Osteoblast (primary cell): ENCODE measurements around the gene HMCN1. TPM values are rescaled to one million over a fixed set of nuclear protein-coding genes. Genes with fewer than 3 reads are reported as not detected.
A peak's percentile ranks its signal among the peaks of the same experiment; 100 is the strongest.

Experiments
- DNase-seq: peaks from one replicate; pipeline ENCODE4 v3.0.0; 2011; ENCODE audit warnings: low spot score, mixed read lengths; ENCODE audit not compliant: insufficient read length; ENCODE audit errors: missing footprints
- H2AFZ ChIP-seq: 2 replicates; pipeline ENCODE4 v1.6.0; 2011; ENCODE audit warnings: mild to moderate bottlenecking, low read length
- H3K27ac ChIP-seq: 2 replicates; pipeline ENCODE4 v1.5.1; 2011; ENCODE audit warnings: mild to moderate bottlenecking, low read depth, low read length, moderate library complexity
- H3K27me3 ChIP-seq: 2 replicates; pipeline ENCODE4 v1.6.0; 2012; ENCODE audit warnings: mild to moderate bottlenecking, control low read depth, inconsistent platforms, low read length, moderate library complexity; ENCODE audit not compliant: insufficient read depth
- H3K36me3 ChIP-seq: 2 replicates; pipeline ENCODE4 v1.5.1; 2011; ENCODE audit warnings: mild to moderate bottlenecking, low read length, control low read depth, moderate library complexity; ENCODE audit not compliant: insufficient read depth
- H3K4me1 ChIP-seq: 2 replicates; pipeline ENCODE4 v1.5.1; 2011; ENCODE audit warnings: mild to moderate bottlenecking, low read length, control low read depth, moderate library complexity; ENCODE audit not compliant: insufficient read depth
- H3K4me2 ChIP-seq: 2 replicates; pipeline ENCODE4 v1.6.0; 2011; ENCODE audit warnings: mild to moderate bottlenecking, low read length; ENCODE audit not compliant: insufficient read depth
- H3K4me3 ChIP-seq: fragments of 200-600 bp; sonication (generic); 3 replicates; pipeline ENCODE4 v1.5.1; 2012; ENCODE audit warnings: mild to moderate bottlenecking, low read length, inconsistent platforms; ENCODE audit not compliant: insufficient read depth
- H3K79me2 ChIP-seq: 2 replicates; pipeline ENCODE4 v1.6.0; 2012; ENCODE audit warnings: mild to moderate bottlenecking, low read length, control low read depth, inconsistent platforms; ENCODE audit not compliant: insufficient read depth
- H3K9me3 ChIP-seq: 2 replicates; pipeline ENCODE4 v1.5.1; 2011; ENCODE audit warnings: low read depth, low read length, control low read depth
- H4K20me1 ChIP-seq: 2 replicates; pipeline ENCODE4 v1.6.0; 2012; ENCODE audit warnings: mild to moderate bottlenecking, low read length, control low read depth; ENCODE audit not compliant: insufficient read depth
- total RNA-seq: library from RNA; depleted of rRNA; stranded (reverse); fragments of >200 nt; gene quantifications from 2 replicates; pipeline ENCODE4 v1.2.3, GENCODE V29; 2012
- TF ChIP-seq, protein P1 (sequence below): IDR thresholded peaks from 2 replicates; pipeline ENCODE4 v1.5.1; 2011; ENCODE audit warnings: mild to moderate bottlenecking, low read depth, low read length, moderate library complexity; ENCODE audit errors: extremely low read depth

HMCN1 gene
- total RNA-seq, 1 donor, result 178 TPM

DNA sequence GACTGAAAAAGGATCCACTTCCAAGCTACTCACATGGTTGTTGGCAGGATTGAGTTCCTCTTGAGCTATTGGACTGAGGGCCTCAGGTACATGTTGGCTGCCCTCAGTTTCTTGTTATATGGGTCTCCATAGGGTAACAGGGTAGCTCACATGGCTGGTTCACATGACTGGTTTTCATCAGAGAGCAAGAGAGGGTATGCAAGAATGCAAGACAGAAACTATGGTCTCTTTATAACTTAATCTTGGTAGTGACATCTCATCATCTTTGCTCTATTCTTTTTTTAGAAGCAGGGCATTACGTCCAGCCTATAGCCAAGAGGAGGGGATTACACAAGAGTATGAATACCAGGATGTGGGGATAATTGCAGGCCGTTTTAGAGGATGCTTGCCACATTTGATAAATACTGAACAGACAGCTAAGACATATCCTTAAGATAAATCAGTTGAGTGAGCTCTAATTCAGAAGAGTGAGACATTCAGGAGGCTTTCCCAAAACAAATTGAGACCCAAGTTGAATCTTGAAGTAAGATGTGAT lies 100.2 kb downstream of the HMCN1 start:
- H3K36me3 ChIP-seq, result no peaks in the 10 kb centered on the region
- TF ChIP-seq, protein P1, sequence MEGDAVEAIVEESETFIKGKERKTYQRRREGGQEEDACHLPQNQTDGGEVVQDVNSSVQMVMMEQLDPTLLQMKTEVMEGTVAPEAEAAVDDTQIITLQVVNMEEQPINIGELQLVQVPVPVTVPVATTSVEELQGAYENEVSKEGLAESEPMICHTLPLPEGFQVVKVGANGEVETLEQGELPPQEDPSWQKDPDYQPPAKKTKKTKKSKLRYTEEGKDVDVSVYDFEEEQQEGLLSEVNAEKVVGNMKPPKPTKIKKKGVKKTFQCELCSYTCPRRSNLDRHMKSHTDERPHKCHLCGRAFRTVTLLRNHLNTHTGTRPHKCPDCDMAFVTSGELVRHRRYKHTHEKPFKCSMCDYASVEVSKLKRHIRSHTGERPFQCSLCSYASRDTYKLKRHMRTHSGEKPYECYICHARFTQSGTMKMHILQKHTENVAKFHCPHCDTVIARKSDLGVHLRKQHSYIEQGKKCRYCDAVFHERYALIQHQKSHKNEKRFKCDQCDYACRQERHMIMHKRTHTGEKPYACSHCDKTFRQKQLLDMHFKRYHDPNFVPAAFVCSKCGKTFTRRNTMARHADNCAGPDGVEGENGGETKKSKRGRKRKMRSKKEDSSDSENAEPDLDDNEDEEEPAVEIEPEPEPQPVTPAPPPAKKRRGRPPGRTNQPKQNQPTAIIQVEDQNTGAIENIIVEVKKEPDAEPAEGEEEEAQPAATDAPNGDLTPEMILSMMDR, result no peak
- H3K4me1 ChIP-seq, result peaks cover 6% of the 10 kb centered on the region
- no peaks in the 10 kb centered on the region for H3K79me2 ChIP-seq
- no peak overlapping the region for H3K27ac ChIP-seq
- no peaks in the 10 kb centered on the region for H4K20me1 ChIP-seq
- H3K27me3 ChIP-seq, result no peaks in the 10 kb centered on the region
- H2AFZ ChIP-seq, result peak overlapping the region; percentile 44
- no peak overlapping the region for H3K4me3 ChIP-seq
- H3K4me2 ChIP-seq, result no peak overlapping the region
- H3K9me3 ChIP-seq, result no peaks in the 10 kb centered on the region
- peak; percentile 10 for DNase-seq

DNA sequence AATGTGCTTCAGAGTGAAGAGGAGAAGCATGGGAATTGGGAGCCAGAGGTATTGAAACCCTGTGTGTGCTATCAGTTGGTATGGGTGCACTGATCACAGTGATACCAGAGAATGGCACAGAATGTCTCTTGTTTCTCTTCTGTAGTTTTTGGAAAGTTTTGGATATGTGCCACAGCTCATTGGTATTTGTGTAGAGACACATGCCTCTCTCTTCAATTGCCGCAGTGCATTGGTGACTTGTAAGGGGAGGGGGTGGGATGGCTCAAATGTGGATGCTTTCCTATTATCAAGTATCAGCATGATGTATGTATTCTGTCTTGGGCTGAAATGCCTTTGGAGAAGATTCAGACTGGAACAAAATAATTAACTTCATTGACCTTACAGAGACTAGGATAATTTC lies 101.0 kb downstream of the HMCN1 start:
- Histone ChIP-seq H4K20me1 (no peaks in the 10 kb centered on the region), H3K4me3 (no peak overlapping the region), H3K27ac (no peak overlapping the region), H2AFZ (no peak overlapping the region), H3K4me1 (peaks cover 6% of the 10 kb centered on the region), H3K9me3 (no peaks in the 10 kb centered on the region), H3K79me2 (no peaks in the 10 kb centered on the region), H3K36me3 (no peaks in the 10 kb centered on the region), H3K4me2 (no peak overlapping the region), H3K27me3 (no peaks in the 10 kb centered on the region)
- no peak for DNase-seq
- TF ChIP-seq, protein P1, result no peak

DNA sequence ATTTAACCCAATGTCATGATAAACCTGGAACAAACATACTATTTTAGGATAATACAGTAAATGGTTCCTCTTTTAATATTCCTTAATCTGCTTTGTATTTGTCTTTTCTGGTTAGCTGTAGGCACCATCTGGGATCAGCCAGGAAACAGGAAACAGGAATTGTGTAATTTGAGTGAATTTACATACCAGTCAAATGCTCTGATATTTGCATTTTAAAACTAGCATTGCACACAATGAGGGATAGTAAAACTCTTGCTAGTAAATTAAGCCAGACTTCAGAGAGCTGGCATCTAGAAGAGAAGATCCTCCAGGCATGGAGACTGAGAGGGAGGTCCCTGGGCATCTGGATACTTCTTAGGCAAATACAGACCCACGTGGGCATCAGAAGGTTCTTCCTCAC lies 103.5 kb downstream of the HMCN1 start:
- DNase-seq, result no peak
- H3K27me3 ChIP-seq, result no peaks in the 10 kb centered on the region
- H3K4me3 ChIP-seq, result no peak overlapping the region
- no peak overlapping the region for H3K27ac ChIP-seq
- no peaks in the 10 kb centered on the region for H3K9me3 ChIP-seq
- H3K4me2 ChIP-seq, result no peak overlapping the region
- TF ChIP-seq, protein P1, result no peak
- no peaks in the 10 kb centered on the region for H3K79me2 ChIP-seq
- H2AFZ ChIP-seq, result peak overlapping the region; percentile 9
- H3K36me3 ChIP-seq, result no peaks in the 10 kb centered on the region
- H4K20me1 ChIP-seq, result no peaks in the 10 kb centered on the region
- peaks cover 6% of the 10 kb centered on the region for H3K4me1 ChIP-seq

DNA sequence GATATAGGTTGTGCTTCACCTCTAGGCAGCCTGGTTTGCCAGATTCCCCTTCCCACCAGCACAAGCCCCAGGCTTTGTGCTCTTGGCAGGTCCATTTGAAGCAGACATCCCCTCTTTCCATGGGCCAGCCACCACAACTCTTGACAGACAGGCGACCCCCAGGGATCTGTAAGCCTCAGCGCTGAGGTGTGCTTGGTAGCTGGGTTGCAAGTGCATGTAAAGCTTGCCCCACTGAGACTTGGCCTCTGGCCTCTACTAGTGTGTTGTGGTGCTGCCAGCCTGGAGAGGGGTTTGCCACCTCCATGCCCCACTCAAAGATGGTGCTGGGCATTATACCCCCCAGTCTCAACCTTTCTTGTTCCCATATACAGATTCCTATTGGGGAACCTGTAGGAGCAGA lies 103.9 kb downstream of the HMCN1 start:
- Histone ChIP-seq H2AFZ (peak overlapping the region; percentile 9), H3K27me3 (no peaks in the 10 kb centered on the region), H3K36me3 (no peaks in the 10 kb centered on the region), H3K4me1 (peaks cover 6% of the 10 kb centered on the region), H3K27ac (no peak overlapping the region), H3K9me3 (no peaks in the 10 kb centered on the region), H4K20me1 (no peaks in the 10 kb centered on the region), H3K79me2 (no peaks in the 10 kb centered on the region), H3K4me2 (no peak overlapping the region), H3K4me3 (no peak overlapping the region)
- TF ChIP-seq, protein P1, result no peak
- no peak for DNase-seq
